ENCODE results near the gene ZC2HC1C. TPM values are rescaled to one million over a fixed set of nuclear protein-coding genes. Genes with fewer than 3 reads are reported as not detected.
A peak's percentile ranks its signal among the peaks of the same experiment; 100 is the strongest.

ZC2HC1C gene
- total and polyA plus RNA-seq, 10 of the 15 experiments (the other 5 are each of a cell fraction or from before 2014, with no cell fraction given): 0.92 to 3.7 (median 1.6) TPM

GRCh38 chr14:75066691-75067090, 2.8 kb upstream of the ZC2HC1C start:
- intact Hi-C loops (cut with micrococcal nuclease; ENCODE audit: unreplicated experiment): no loop called here
- no peak for TF ChIP-seq MTA2 (IDR thresholded peaks at IDR 0.05; ENCODE audit: low read depth)
- TF ChIP-seq, protein P1, sequence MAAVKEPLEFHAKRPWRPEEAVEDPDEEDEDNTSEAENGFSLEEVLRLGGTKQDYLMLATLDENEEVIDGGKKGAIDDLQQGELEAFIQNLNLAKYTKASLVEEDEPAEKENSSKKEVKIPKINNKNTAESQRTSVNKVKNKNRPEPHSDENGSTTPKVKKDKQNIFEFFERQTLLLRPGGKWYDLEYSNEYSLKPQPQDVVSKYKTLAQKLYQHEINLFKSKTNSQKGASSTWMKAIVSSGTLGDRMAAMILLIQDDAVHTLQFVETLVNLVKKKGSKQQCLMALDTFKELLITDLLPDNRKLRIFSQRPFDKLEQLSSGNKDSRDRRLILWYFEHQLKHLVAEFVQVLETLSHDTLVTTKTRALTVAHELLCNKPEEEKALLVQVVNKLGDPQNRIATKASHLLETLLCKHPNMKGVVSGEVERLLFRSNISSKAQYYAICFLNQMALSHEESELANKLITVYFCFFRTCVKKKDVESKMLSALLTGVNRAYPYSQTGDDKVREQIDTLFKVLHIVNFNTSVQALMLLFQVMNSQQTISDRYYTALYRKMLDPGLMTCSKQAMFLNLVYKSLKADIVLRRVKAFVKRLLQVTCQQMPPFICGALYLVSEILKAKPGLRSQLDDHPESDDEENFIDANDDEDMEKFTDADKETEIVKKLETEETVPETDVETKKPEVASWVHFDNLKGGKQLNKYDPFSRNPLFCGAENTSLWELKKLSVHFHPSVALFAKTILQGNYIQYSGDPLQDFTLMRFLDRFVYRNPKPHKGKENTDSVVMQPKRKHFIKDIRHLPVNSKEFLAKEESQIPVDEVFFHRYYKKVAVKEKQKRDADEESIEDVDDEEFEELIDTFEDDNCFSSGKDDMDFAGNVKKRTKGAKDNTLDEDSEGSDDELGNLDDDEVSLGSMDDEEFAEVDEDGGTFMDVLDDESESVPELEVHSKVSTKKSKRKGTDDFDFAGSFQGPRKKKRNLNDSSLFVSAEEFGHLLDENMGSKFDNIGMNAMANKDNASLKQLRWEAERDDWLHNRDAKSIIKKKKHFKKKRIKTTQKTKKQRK (IDR thresholded peaks at IDR 0.05; ENCODE audit: low read depth, low read length): no peak
- no peak for TF ChIP-seq ATF7 (IDR thresholded peaks at IDR 0.05; ENCODE audit: low read depth)
- TF ChIP-seq GABPA (IDR thresholded peaks at IDR 0.05; ENCODE audit: low read depth): no peak
- TF ChIP-seq, protein P2, sequence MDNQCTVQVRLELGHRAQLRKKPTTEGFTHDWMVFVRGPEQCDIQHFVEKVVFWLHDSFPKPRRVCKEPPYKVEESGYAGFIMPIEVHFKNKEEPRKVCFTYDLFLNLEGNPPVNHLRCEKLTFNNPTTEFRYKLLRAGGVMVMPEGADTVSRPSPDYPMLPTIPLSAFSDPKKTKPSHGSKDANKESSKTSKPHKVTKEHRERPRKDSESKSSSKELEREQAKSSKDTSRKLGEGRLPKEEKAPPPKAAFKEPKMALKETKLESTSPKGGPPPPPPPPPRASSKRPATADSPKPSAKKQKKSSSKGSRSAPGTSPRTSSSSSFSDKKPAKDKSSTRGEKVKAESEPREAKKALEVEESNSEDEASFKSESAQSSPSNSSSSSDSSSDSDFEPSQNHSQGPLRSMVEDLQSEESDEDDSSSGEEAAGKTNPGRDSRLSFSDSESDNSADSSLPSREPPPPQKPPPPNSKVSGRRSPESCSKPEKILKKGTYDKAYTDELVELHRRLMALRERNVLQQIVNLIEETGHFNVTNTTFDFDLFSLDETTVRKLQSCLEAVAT (IDR thresholded peaks at IDR 0.05): no peak
- TF ChIP-seq CREM (IDR thresholded peaks at IDR 0.05; ENCODE audit: low read depth): no peak
- TF ChIP-seq LARP7 (IDR thresholded peaks at IDR 0.05): no peak
- TF ChIP-seq NFYB (IDR thresholded peaks at IDR 0.05; ENCODE audit: insufficient read depth, low read depth, low read length): no peak

More at GRCh38 chr14:75066691-75067090, 2.8 kb upstream of the ZC2HC1C start:
- ATAC-seq (no peak), DNase-seq (ENCODE audit: low read depth, low spot score) (no peak), FAIRE-seq (no peak)
- in situ Hi-C loops (cut with MboI): no loop called here
- ChIA-PET RAD21 (ENCODE audit: unreplicated experiment) (no interaction called here), CTCF (interaction anchor here (1.0 to 2.0 kb wide), 4 partner anchors 17 to 64 kb away, joined by 3 to 4 read pairs (median 4); partner anchors contain the start of gene EIF2B2), SMC1A (ENCODE audit: uncharacterized antibody, unreplicated experiment) (interaction anchor here (1.0 to 1.3 kb wide), 2 partner anchors 63 to 137 kb away, joined by 3 read pairs; no protein-coding TSS in a partner anchor), POLR2A (interaction anchor here (0.6 to 1.2 kb wide), 4 partner anchors 10 to 1549 kb away, joined by 3 to 5 read pairs (median 3); no protein-coding TSS in a partner anchor)
- H3K27me3 ChIP-seq (replicated peaks in 1 of 2; ENCODE audit: control insufficient read depth in 2 of 2, insufficient read depth in 2 of 2, low read length in 1 of 2): no peaks in the 10 kb centered on the region
- H3K9me3 ChIP-seq (replicated peaks; ENCODE audit: control insufficient read depth, insufficient read depth, low read length): no peaks in the 10 kb centered on the region
- no peak overlapping the region for H3K27ac ChIP-seq (ENCODE audit: control insufficient read depth, insufficient read depth)
- no peaks in the 10 kb centered on the region for H3K36me3 ChIP-seq (ENCODE audit: control insufficient read depth in 2 of 2, insufficient read depth in 2 of 2, low read length in 1 of 2)
- peaks cover 8% of the 10 kb centered on the region for H3K4me1 ChIP-seq (ENCODE audit: control insufficient read depth, insufficient read depth, low read length)
- no peak overlapping the region for H3K4me3 ChIP-seq
- H2AFZ ChIP-seq (ENCODE audit: control insufficient read depth, low read depth, low read length): no peak overlapping the region
- no peaks in the 10 kb centered on the region for H4K20me1 ChIP-seq (ENCODE audit: control insufficient read depth, insufficient read depth)
- peak overlapping the region; percentile 42; the same call in 1 of the 2 replicates for H3K4me2 ChIP-seq (ENCODE audit: control insufficient read depth, insufficient read depth)
- H3K9ac ChIP-seq (ENCODE audit: control insufficient read depth, insufficient read depth, low read length): no peak overlapping the region
- peaks cover 19% of the 10 kb centered on the region for H3K79me2 ChIP-seq (ENCODE audit: control insufficient read depth, insufficient read depth, low read length)
- no TSS peak for BruUV-seq (replicated peaks)
- 100% methylated on average over 3 of the region's 3 CpGs for WGBS (ENCODE audit: insufficient coverage, insufficient replicate concordance, low lambda C conversion rate, missing lambda C conversion rate)

All from GM12878 (cell line).